Stimulated activated naive B cell treated with anti-CD40 and anti-IgM and Interleukin-4, amounts not matched to agents 10 μg/mL and 1 μg/mL and 100 μg/mL, for 72 hours (primary cell): ENCODE measurements around the gene PER2.
A peak's percentile ranks its signal among the peaks of the same experiment; 100 is the strongest.

Experiments used
- ATAC-seq, 2 donors: fragments of 150-1000 bp; cut with Tn5 transposase; replicated peaks; 2 replicates each; pipeline ENCODE4 v1.10.0; 2021; ENCODE audit warnings: moderate library complexity in 1 of 2
- DNase-seq: peaks from one replicate; pipeline ENCODE4 v3.0.0; 2021
- H3K27ac Mint-ChIP-seq: one replicate; pipeline ENCODE4 v1.8.0; 2022; ENCODE audit warnings: mild to moderate bottlenecking, mixed read lengths
- H3K27me3 Mint-ChIP-seq, 2 donors: one replicate each; pipeline ENCODE4 v1.8.0; 2022; ENCODE audit warnings: mixed read lengths in 2 of 2
- H3K36me3 Mint-ChIP-seq, 2 donors: one replicate each; pipeline ENCODE4 v1.8.0; 2022; ENCODE audit warnings: mixed read lengths in 2 of 2, mild to moderate bottlenecking in 1 of 2
- H3K4me1 Mint-ChIP-seq, 2 donors: one replicate each; pipeline ENCODE4 v1.8.0; 2022; ENCODE audit warnings: mixed read lengths in 2 of 2, mild to moderate bottlenecking in 1 of 2
- H3K4me3 Mint-ChIP-seq, 2 donors: one replicate each; pipeline ENCODE4 v1.8.0; 2022; ENCODE audit warnings: mild to moderate bottlenecking in 2 of 2, mixed read lengths in 2 of 2, moderate library complexity in 1 of 2
- H3K9me3 Mint-ChIP-seq, 2 donors: one replicate each; pipeline ENCODE4 v1.8.0; 2022; ENCODE audit warnings: mixed read lengths in 2 of 2, mild to moderate bottlenecking in 1 of 2

Gene PER2

DNA sequence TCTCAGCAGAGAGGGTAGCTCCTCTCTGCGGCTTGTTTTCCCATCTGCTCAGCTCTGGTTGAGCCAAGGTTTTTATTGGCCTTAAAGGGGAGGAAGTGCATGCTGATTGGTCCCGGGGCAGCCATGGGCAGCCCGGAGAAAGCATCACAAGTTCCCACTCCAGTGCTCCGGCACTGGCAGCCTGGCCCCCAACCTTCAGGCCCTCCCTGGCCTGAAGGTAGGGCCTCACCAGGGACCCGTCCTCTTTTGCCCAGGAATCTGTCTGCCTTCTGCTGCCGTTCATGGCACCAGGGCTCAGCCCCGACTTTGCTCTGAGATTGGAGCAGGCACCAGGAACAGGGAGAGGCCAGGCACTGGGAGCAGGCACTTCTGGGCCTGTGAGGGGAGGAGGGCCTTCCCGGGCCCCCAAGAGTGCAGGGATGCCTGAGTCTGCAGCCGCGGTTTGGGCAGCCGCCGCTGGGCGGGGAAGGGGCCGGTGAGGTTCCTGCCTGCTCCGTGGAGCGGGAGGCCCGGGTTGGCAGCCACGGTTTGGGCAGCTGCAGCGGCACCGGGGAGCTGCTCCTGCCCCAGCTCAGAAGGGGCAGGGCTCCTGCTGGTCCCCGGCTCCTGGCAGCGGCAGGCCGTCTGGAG lies 67.4 kb downstream of the PER2 start:
- no peak overlapping the region for H3K4me3 Mint-ChIP-seq
- ATAC-seq, result peak in 1 of 2 donors; percentile 27
- H3K4me1 Mint-ChIP-seq, result peaks cover 0 to 8% of the 10 kb centered on the region in 2 donors
- no peaks in the 10 kb centered on the region for H3K9me3 Mint-ChIP-seq
- peaks cover 8 to 18% of the 10 kb centered on the region in 2 donors for H3K27me3 Mint-ChIP-seq
- H3K27ac Mint-ChIP-seq, result no peak overlapping the region
- H3K36me3 Mint-ChIP-seq, result peaks cover 12 to 14% of the 10 kb centered on the region in 2 donors
- DNase-seq, result no peak

DNA sequence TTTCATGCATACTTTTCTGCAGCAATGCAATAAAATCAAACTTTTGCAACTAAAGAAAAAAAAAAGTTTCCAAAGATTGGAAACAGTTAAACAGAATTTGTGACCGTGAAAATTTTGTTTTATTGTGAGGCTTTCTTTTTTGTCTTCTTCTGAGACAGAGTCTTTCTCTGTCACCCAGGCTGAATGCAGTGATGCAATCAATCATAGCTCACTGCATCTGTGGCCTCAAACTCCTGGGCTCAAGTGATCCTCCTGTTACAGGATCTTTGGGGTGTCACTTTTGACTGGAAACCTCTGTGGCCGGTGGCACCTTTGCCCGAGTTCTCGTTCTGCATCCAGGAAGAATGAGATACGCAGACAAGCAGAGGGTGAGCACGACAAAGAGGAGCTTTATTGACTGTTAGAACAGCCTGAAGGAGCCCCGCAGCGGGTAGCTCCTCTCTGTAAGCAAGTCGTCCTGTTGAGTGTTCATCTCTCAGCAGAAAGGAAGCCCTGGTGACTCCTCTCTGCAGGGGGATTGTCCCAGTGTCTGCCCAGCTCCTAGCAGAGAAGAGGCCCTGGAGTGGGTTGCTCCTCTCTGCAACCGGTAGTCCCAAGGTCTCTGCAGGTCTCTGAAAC lies 68.0 kb downstream of the PER2 start:
- DNase-seq, result no peak
- Mint-ChIP-seq H3K36me3 (peaks cover 7 to 9% of the 10 kb centered on the region in 2 donors), H3K4me3 (no peak overlapping the region), H3K27me3 (peaks cover 8 to 21% of the 10 kb centered on the region in 2 donors), H3K27ac (no peak overlapping the region), H3K9me3 (no peaks in the 10 kb centered on the region), H3K4me1 (peaks cover 0 to 2% of the 10 kb centered on the region in 2 donors)
- no peak for ATAC-seq

DNA sequence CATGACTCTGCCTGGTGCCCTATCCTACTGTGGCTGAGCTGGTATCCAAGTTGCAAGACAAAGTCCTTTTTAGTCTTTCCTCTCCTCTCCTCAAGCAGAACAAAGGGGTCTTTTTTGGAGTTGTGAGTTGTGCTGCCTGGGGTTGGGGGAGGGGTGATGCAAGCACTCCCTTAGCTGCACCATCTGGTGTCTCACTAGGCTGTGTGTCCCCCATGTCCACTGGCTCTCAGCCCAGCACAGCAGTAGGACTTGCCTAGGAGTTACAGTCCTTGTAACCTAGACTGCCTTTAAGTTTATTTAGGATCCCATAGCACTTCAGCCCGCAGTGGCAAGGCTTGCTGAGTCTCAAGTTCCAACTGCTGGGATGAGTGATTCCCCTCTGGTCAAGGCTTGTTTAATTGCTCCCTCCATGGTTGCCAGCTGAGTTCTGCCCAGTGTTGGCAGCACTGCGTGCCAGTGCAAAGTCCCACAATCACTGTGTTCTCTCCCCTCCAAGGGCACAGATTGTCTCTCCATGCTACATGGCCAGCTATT lies 71.7 kb downstream of the PER2 start:
- H3K27me3 Mint-ChIP-seq, result peaks cover 8 to 40% of the 10 kb centered on the region in 2 donors

DNA sequence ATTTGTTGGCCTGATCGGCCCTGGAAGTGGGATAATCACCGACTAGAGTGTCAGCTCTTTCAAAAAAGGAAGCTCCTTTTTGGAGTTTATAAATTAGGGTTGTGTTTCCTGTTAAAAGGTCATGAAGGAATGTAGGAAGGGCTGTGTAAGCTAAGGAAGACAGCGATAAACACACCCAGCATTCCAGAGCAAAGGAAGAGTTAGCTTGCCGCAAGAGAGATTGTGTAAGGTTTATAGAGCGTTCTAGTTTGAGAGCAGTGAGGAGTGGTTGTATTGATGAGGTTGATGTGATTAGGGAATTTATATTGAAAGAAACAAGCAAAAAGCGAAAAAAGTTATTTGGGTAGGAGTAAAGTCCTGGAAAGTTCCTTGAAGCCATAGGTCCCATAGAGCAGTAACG lies 81.4 kb downstream of the PER2 start:
- H3K9me3 Mint-ChIP-seq, result no peaks in the 10 kb centered on the region
- ATAC-seq (no peak), DNase-seq (no peak)
- H3K27me3 Mint-ChIP-seq, result no peaks in the 10 kb centered on the region
- peaks cover 8 to 17% of the 10 kb centered on the region in 2 donors for H3K4me1 Mint-ChIP-seq
- no peak overlapping the region for H3K4me3 Mint-ChIP-seq
- H3K36me3 Mint-ChIP-seq, result peaks cover 4 to 8% of the 10 kb centered on the region in 2 donors
- no peak overlapping the region for H3K27ac Mint-ChIP-seq

More for the DNA sequence above, 71.7 kb downstream of the PER2 start:
- Mint-ChIP-seq H3K4me3 (no peak overlapping the region), H3K27ac (no peak overlapping the region), H3K4me1 (no peaks in the 10 kb centered on the region), H3K36me3 (peaks cover 0 to 4% of the 10 kb centered on the region in 2 donors), H3K9me3 (no peaks in the 10 kb centered on the region)
- no peak for DNase-seq
- no peak for ATAC-seq

DNA sequence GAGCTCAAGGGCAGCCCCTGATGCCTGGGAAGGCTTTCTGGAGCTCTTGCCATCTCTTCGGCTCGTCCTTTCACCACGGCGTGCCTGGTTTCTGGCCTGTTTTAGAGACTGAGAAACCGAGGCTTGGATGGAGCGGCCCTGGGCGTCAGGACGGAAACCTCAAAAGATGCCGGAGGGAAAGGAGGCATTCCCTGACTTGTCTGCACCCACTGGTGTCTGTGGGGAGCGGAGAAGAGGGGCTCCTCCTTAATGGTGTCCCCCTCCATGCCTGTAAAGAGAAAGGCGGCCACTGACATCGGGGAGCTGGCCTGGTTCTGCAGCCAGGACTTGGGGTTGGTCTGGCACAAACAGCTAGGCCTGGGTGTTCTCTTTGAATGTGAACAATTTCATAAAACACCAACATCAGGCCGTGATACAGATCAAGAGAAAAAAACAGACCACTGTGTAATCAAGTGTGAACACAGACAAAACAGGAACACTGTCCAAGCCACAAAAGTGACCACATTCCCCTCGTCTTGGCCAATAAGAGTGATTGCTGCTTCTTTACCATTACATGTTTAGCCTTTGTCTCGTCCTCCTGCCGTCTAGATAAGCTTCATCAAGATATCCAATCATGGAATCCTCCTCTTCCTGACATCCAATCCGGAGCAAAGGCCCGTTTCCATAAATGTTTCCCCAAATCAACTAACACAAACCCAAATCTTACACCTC lies 84.3 kb downstream of the PER2 start:
- H3K9me3 Mint-ChIP-seq, result no peaks in the 10 kb centered on the region
- peak overlapping the region; percentile 89 for H3K27ac Mint-ChIP-seq
- ATAC-seq, result peak; percentile 10 to 17
- H3K4me3 Mint-ChIP-seq, result peak overlapping the region; percentile 77 to 82
- peaks cover 20 to 42% of the 10 kb centered on the region in 2 donors for H3K4me1 Mint-ChIP-seq
- peaks cover 10 to 13% of the 10 kb centered on the region in 2 donors for H3K36me3 Mint-ChIP-seq
- H3K27me3 Mint-ChIP-seq, result no peaks in the 10 kb centered on the region
- DNase-seq, result no peak

DNA sequence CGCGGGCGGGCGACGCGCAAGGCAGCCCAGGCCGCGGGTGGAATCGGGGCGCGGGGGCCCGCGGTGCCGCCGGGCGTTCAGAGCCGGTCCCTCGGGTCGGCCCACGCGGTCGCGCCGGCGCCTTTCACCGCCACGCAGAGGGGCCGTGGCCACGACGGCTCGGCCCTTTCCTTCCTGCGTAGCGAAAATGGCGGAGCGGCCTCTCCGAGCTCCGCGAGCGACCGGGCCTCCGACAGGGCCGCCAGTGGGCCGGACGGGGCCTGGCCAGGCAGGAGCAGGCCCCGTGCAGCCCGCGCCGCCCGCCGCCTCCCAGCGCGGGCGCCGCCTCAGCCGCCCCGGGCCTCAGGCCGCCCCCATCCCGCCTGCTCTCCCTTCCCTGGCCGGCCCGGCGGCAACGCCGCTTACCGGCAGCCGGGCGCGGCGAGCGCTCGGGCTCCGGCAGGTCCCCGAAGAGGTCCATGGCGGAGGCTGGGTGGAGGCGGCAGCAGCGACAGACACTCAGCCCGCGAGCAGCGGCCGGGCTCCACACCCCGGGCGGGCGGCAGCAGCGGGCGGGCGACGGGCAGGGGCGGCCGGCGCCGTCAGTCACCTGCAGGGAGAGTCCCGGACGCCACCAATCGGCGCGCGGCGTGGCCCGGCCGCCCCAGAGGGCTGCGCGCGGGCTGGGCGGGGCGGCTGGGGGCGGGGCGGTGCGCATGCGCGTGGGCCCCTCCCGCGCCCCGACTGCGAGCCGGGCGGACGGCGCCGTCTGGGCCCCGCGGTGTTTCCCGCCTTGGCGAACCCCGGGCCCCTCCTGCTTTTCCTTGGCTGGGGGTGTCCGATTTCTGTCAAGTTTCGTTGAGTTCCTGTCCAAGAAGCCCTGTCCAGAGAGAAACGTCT lies 85.1 kb downstream of the PER2 start, which contains the start of gene ILKAP:
ILKAP (minus strand) TSS at position 602 of the 879 bp plus-strand sequence; CDS start at position 460, 142 bp downstream.
- H3K27ac Mint-ChIP-seq, result peak within 1 kb of the TSS; percentile 90
- no peaks in the 10 kb centered on the region for H3K9me3 Mint-ChIP-seq
- ATAC-seq, result peak; percentile 96 to 97
- H3K4me3 Mint-ChIP-seq, result peak within 1 kb of the TSS; percentile 87 to 88
- DNase-seq, result peak; percentile 85
- no peaks in the 10 kb centered on the region for H3K27me3 Mint-ChIP-seq
- peaks cover 14 to 16% of the 10 kb centered on the region in 2 donors for H3K36me3 Mint-ChIP-seq
- H3K4me1 Mint-ChIP-seq, result peaks cover 23 to 47% of the 10 kb centered on the region in 2 donors

DNA sequence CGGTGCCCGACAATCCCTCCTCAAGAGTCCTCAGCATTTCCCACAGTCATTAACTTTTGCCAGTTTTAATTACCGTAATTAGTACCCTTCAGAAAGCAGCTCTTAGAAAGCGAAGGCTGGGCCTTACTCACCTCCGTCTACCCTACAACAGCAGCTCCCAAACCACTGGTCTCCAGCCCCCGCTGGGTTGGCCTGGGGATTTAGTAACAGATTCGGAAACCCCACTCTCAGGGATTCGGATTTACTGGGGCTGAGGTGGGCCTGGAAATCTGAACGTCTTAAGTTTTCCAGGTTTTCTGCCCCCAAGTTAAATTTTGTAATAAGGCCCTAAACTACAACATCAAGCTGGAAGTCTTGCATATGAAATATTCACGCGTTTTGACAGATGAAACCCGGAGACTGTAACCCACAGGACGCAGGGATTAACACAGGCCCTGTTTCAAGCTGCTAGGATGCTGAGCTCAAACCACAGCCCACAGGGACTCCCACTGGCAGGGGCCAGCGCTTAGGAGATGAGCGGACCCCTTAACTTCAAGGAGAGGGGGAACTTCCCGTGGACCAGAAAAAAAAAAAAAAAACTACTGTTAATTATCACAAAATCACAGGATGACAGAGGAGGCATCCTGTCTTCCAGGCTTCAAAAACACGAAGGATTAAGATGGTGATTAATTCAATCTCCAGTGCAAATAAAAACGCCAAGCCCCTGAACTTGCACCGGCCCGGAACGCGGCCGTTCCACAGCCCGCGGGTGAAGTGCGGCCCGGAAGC lies 85.9 kb downstream of the PER2 start:
- ATAC-seq (no peak), DNase-seq (no peak)
- Mint-ChIP-seq H3K4me3 (peak overlapping the region; percentile 87 to 88), H3K36me3 (peaks cover 16% of the 10 kb centered on the region in 2 donors), H3K27ac (peak overlapping the region; percentile 90), H3K4me1 (peaks cover 26 to 53% of the 10 kb centered on the region in 2 donors), H3K9me3 (no peaks in the 10 kb centered on the region), H3K27me3 (no peaks in the 10 kb centered on the region)
